Stimulated activated CD8-positive, alpha-beta memory T cell treated with anti-CD3 and anti-CD28 coated beads, Interleukin-15, amount 100 ng/mL, for 24 hours (primary cell): ENCODE measurements around the gene FLNC.

ENCODE experiments used
- DNase-seq: peaks from one replicate; pipeline ENCODE4 v3.0.0-alpha.2; 2020; ENCODE audit warnings: low read depth

Gene FLNC

GRCh38 chr7:128831178-128831993, 1.2 kb downstream of the FLNC start:
- DNase-seq = no peak

GRCh38 chr7:128831994-128832879, 2.0 kb downstream of the FLNC start:
- DNase-seq = no peak

- no peak for DNase-seq
Observed at GRCh38 chr7:128832880-128833147, 2.6 kb downstream of the FLNC start.

GRCh38 chr7:128833148-128833945, 3.1 kb downstream of the FLNC start:
- DNase-seq = no peak

- DNase-seq = no peak
Observed at GRCh38 chr7:128833946-128834325, 3.7 kb downstream of the FLNC start.

- no peak for DNase-seq
Observed at GRCh38 chr7:128835231-128835751, 5.1 kb downstream of the FLNC start.

GRCh38 chr7:128835790-128836641, 5.8 kb downstream of the FLNC start:
- no peak for DNase-seq

- no peak for DNase-seq
Observed at GRCh38 chr7:128836729-128837348, 6.6 kb downstream of the FLNC start.

- DNase-seq = no peak
Observed at GRCh38 chr7:128837521-128837921, 7.3 kb downstream of the FLNC start.

- DNase-seq = no peak
Observed at GRCh38 chr7:128838109-128838779, 8.0 kb downstream of the FLNC start.

- DNase-seq = no peak
Observed at GRCh38 chr7:128838981-128839731, 8.9 kb downstream of the FLNC start.

GRCh38 chr7:128839751-128840177, 9.6 kb downstream of the FLNC start:
- no peak for DNase-seq

GRCh38 chr7:128840326-128841170, 10.3 kb downstream of the FLNC start:
- no peak for DNase-seq

GRCh38 chr7:128841171-128841690, 11.0 kb downstream of the FLNC start:
- no peak for DNase-seq

- no peak for DNase-seq
Observed at GRCh38 chr7:128841921-128842673, 11.9 kb downstream of the FLNC start.

- no peak for DNase-seq
Observed at GRCh38 chr7:128842674-128843641, 12.8 kb downstream of the FLNC start.
